NOMO-1 (cell line): ENCODE results near the gene RARB.
A peak's percentile ranks its signal among the peaks of the same experiment; 100 is the strongest.

Experiments
- DNase-seq, 2 experiments: peaks; one replicate each; lab custom pipeline; 2025; ENCODE audit not compliant: unreplicated experiment in 2 of 2; lab: John Stamatoyannopoulos, UW

Gene RARB

GRCh38 chr3:25447285-25447684, 19.2 kb downstream of the RARB start:
- DNase-seq = no peak

DNA sequence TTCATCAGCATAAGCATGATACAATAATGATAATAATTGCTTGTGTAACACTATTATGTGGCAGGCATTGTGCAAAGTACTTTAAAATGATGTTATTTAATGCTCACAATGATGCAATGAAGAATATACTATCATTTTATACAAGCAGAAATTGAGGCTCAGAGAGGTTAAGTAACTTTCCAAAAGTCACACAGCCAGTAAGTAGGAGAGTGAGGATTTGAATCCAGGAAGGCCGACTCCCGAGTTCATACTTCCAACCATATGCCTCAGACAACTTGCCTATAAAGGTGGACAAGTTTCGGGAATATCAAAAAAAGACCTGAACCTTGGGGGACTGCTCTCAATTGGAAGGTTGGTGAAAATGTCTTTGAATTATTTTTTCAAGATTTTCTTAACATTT, 19.9 kb downstream of the RARB start:
- DNase-seq = no peak

- no peak for DNase-seq
These were observed 21.0 kb downstream of the RARB start for GRCh38 chr3:25448750-25449692.

GRCh38 chr3:25449857-25450256, 21.8 kb downstream of the RARB start:
- DNase-seq = no peak

GRCh38 chr3:25452192-25452591, 24.1 kb downstream of the RARB start:
- DNase-seq = no peak

- no peak for DNase-seq
These were observed 24.7 kb downstream of the RARB start for GRCh38 chr3:25452740-25453139.

DNA sequence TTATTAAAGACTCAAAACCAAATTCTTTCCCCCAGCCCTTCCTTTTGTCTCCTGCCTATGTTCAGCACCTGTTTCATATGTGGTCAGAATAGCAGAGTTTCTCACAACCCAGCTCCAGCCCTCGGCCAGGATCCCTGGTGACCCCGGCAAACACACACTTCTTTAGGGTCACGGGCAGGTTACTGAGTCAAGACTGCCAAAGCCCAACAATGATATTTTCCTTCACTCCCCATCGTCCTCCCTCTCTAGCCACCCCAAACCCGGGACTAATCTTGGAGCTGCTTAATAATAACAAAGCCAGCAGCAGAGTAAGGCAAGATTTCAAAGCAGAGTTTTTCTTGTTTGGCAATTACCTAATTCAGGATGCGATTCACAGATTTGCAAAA, 25.5 kb downstream of the RARB start:
- no peak for DNase-seq

GRCh38 chr3:25454005-25454927, 26.2 kb downstream of the RARB start:
- no peak for DNase-seq

DNA sequence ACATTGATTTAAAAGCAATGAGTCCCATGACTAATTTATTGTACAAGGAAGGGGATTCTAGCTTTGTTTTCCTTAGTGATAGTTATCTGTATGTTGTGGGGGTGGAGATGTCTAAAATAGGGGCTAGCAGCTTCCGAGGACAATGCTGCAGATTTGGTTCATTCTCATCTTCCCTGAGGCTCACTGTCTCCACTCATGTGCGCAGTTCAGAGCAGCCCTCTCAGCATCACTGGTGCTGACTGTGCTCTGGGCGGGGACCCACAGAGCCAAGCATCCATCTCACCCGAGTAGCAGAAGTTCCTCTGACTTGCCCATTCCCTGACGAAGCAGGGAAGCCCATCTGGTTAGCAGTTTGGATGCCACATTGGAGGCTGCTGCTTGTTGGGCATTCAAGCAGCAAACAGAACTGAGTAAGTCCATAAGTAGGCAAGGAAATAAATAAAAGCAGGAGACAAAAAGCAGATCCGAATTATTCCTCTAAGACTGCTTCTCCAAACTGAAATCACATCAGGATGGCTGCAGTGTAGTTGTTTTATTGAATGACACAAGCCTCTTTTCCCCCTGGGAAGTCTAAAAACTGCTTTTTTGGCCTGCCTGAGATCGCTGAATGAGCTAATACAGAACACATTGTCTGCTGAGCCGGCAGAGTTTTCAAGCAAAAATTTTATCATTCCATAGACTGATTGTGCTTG, 27.5 kb downstream of the RARB start:
- no peak for DNase-seq

- DNase-seq = no peak
These were observed 28.9 kb downstream of the RARB start for GRCh38 chr3:25456723-25457670.

DNA sequence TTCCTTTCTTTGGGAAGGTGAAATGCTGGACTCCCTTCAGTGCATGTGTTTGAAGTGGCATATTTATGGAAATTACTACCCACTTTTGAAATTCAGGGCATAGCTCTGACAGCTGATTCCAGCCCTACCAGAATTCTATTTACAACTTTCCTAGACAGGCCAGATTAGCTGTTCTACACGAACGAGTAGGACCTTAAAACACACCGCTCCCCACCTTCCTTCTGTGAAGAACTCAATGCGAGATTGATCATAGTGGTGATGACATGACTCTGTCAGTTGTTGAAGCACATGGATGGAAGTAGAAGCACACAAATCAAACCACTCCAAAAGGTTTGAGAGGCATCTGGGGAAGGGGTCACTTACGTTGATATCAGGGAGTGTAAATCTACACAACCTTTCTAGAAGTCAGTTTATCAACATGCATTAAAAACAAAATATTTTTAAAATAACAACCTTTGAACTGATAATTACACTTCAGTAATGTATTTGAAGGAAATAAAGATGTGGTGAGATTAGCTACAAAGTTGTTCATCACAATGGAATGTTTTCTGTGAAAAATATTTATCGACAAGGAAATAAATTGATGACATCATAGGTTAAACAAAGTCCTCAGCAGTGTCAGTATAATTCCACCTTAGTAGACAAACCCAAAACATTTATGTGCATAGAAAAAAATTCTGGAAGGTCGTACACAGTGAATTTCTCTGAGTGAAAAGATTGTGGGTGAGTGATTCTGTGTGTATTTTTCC, 29.8 kb downstream of the RARB start:
- DNase-seq = no peak

DNA sequence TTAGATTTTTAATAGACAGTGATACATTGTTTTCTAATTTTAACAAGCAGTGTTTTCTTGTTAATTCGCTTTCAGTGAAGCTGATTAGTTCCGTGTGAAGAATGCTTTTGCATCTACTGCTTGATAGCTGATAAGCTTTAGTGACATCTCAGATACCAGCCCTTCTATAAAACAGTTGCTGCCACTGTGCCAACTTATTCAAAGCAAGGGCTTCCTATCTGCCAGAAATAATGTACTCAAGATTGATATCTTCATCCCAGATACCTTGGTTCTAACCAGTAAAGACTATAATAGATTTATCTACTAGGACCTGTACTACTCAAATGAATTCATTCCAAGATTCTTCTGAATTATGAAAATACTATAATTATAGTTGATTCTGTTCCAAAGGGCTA, 30.4 kb downstream of the RARB start:
- no peak for DNase-seq

- peak in 1 of 2 experiments; percentile 40 for DNase-seq
These were observed 32.7 kb downstream of the RARB start for GRCh38 chr3:25460751-25461150.

GRCh38 chr3:25461946-25462345, 33.9 kb downstream of the RARB start:
- no peak for DNase-seq

DNA sequence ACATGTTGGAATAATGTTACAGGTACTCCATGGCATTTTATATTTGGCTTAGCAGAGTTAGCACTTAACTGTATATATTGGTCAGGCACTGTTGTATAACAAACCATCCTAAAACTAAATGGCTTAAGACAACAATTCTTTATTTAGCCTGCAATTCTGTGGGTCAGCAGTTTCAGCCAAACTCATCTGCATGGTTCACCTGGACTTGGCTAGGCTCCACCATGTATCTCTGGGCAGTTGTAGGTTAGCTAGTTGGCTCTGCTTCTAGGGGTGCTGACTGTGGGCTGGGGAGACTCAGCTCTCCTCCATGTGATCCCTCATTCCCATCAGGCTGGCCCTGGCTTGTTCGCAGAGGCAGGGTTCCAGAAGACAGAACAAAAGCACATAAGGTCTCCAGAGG, 34.4 kb downstream of the RARB start:
- DNase-seq = no peak

DNA sequence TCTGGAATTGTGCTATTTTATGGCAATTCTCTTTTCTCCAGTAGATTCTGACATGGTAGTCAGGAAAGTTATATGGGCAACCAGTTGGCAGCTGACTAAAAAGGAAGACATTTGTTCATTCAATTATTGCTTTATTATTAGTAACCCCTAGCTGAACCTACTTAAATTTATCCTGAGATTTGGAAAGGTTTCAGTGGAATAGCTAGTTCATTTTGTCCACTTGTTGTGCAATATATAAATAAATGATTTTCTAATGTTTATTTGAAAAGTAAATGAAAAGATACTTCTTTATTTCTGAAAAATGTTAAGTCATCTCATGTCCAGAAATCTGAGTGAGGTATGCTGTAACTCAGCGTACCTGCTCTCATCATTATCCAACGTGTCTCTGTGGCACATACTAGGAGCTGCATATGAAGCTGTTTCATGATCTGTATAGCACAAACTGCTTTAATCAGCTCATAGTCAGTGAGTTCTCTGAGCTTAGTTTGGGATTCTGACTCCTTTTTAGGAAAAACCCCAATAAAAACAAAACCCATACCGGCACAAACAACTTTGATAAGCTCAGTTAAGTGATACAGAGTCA, 35.9 kb downstream of the RARB start:
- no peak for DNase-seq

DNA sequence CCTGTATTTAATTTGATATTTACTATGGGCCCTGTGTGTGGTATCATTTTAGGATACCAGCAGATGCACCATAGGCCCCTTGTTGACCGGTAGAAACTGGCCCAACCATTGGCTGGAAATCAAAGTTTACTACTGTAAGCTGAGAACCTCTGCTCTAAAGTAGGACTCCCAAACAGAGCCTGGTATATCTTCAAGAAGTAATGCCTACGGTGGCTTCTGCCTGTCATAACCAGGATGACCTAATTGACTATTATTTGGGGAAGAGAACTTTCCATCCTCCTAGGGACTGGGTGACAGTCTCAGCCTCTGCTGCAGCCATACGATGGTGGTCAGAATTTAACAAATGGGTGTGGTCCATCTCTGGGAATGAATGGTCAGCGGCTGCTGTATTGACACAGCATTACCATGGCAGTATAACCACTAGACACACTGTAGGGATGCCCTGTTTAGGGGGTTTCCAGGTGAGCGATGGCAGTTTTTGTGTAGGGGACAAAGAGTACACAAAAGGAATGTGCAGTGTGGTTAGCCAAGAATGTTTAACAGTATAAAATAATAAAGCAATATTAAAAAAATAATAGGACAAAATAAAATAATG, 37.3 kb downstream of the RARB start:
- DNase-seq = no peak

DNA sequence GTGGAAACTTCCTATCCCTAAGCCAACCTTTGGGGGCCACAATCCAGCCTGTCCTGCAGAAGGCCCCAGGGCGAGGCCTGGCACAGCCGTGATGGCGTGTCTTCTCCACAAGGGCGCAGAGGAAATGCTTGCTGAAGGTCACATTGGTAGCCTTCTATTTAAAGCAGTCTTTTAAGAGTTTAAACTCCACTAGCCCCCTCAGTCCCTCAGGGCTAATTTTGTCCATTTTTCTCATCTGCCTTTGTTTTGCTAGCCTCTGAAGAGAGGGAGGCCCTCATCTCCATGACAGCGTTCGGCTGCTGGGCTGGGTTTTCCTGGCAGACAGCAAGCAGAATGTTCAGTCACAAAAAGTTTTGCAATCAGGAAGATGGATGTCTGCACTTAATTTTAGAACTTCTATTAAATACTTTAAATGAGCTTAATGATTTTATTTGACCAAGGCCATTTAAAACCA, 40.8 kb downstream of the RARB start:
- DNase-seq = no peak
